Limb (tissue), 2 donors: ENCODE measurements around the gene KLK2.

Experiments used
- DNase-seq, 2 donors: peaks; one replicate each; pipeline ENCODE4 v3.0.0-alpha.2; 2016; ENCODE audit errors: extremely low spot score in 2 of 2

Gene KLK2

DNA sequence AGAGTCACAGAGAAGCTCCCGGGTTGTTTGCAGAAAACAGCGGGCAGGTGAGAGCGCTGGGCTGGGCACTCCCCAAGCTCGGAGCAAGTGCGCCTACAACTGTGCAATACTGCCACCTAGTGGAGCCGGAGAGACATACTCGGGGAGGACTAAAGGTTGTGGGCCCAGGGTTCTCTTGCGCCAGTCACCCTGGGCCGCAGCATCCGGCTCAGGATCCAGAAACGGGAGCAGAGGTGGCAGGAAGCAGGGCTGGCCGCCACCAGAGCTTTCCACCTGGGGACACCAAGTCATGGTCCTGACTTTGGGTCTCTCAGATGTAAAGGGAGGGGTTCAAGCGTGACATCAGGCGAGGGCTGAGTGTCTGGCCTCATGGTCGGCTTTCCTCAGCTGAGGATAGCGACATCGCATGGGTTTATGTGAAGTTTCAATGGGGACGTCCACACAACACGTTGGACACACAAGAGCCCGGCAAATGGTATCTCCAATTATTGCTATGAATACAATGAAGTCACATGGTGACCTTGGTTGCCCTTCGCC, 49.1 kb downstream of the KLK2 start:
- peak; percentile 68 to 82 for DNase-seq

DNA sequence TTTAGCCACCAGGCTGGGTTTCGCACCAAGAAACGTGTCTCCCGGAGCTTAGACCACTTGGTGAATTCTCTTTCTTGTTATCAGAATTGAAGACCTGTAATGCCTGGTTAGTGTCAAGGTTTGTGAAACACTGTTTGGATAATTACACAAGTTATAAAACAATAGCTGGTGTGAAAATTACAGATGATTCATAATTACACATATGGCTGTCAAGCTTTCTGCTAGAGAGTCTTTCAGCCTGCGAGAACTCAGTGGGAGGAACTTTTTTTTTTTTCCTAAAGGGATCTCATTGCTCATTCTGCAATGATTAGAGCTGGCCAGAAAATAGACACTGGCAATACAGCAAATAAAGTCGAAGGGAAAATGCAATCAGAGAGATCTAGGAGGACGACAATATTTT, 51.3 kb downstream of the KLK2 start:
- DNase-seq = no peak

DNA sequence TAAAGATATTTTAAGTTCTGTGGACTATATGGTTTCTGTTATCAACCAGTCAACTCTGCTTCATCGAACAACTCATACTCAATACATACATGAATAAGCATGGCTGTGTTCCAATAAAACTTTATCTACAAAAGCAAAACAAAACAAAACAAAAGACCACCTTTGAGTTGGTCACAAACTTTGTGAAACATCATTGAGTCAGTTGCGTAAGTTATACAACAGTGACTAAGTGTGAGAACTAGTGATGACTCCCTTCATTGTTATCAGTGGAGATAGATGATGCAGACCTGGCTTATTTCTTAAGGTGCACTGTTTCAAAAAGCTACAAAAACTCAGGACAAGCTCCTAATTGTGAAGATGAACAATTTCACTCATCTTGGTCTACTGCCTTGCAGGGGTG, 52.5 kb downstream of the KLK2 start:
- DNase-seq = no peak

DNA sequence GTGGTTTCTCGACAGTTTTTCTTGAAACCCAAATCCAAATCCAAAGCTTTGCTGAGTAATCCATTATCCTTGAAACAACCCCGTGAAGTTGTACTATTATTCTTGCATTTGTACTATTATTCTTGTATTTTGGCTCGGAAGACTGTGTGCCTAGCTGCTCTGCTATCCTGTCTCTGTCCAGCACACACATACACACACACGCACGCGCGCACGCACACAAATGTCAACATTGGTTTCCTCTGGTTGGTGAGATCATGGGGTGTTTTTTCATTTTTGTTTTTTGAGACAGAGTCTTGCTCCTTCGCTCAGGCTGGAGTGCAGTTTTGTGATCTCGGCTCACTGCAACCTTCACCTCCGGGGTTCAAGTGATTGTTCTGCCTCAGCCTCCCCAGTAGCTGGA, 52.9 kb downstream of the KLK2 start:
- no peak for DNase-seq

DNA sequence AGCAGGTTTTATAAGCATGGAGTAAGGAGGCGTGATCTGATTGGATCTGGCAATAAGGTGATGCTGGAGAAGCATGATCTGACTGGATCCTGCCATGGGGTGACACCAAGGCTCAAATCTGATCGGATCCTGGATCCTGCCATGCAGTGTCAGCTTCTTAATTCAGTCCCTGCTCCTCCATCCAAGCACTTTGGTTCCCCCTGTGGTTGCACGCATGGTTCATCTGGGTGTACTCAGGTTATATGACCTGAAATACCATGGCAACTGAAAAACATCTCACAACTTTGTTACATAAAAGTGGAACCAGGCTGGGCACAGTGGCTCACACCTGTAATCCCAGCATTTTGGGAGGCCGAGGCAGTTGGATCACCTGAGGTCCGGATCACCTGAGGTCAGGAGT, 55.6 kb downstream of the KLK2 start:
- DNase-seq = no peak
